K562 (cell line): ENCODE data around the gene NR1H2. TPM values are rescaled to one million over a fixed set of nuclear protein-coding genes. Genes with fewer than 3 reads are reported as not detected.

Experiments
- E4F1 ChIP-seq: fragments of 250-450 bp; sonication (Bioruptor Pico); IDR thresholded peaks from 2 replicates; pipeline ENCODE4 v1.5.0; 2021; ENCODE audit warnings: mild to moderate bottlenecking, borderline replicate concordance
- ZC3H8 ChIP-seq: fragments of 450-650 bp; IDR thresholded peaks from 2 replicates; pipeline ENCODE4 v1.6.1; 2017
- polyA plus RNA-seq, 8 experiments: library from polyadenylated mRNA; depleted of rRNA in 4 of 8; stranded (reverse) in 5 of 8; unstranded in 3 of 8; fragments of >200 nt; fragmentation: Nextera tagmentation in 2 of 8; fragmentation: Illumina TruSeq in 1 of 8; extraction: Ambion mirVana in 2 of 8; extraction: Trizol in 1 of 8; gene quantifications; 2 replicates each; pipeline versions ENCODE4 v1.2.1 to v1.2.3, GENCODE V29; 2011 to 2014; ENCODE audit warnings: inconsistent platforms in 1 of 8, missing spikeins in 1 of 8
- total RNA-seq, 7 experiments: library from RNA; depleted of rRNA in 6 of 7; stranded (reverse); fragments of >200 nt in 6 of 7; fragmentation: Illumina TruSeq in 2 of 7; extraction: Trizol in 2 of 7; gene quantifications; 2 replicates each; pipeline versions ENCODE4 v1.2.1 to v1.2.3, GENCODE V29; 2011 to 2021; ENCODE audit warnings: low replicate concordance in 1 of 7
- TF ChIP-seq, protein P1 (sequence below), 2 experiments: fragments of 450-650 bp; formaldehyde crosslinking in 1 of 2; IDR thresholded peaks; 2 replicates each; pipeline versions ENCODE4 v1.4.0 to v1.6.1; 2014 to 2020; ENCODE audit warnings: mild to moderate bottlenecking in 2 of 2, borderline replicate concordance in 1 of 2, low read depth in 1 of 2

NR1H2 gene
- total and polyA plus RNA-seq, 9 of the 15 experiments (the other 6 are each of a cell fraction or from before 2014, with no cell fraction given) = 0.11 to 73.8 (median 24.0) TPM

DNA sequence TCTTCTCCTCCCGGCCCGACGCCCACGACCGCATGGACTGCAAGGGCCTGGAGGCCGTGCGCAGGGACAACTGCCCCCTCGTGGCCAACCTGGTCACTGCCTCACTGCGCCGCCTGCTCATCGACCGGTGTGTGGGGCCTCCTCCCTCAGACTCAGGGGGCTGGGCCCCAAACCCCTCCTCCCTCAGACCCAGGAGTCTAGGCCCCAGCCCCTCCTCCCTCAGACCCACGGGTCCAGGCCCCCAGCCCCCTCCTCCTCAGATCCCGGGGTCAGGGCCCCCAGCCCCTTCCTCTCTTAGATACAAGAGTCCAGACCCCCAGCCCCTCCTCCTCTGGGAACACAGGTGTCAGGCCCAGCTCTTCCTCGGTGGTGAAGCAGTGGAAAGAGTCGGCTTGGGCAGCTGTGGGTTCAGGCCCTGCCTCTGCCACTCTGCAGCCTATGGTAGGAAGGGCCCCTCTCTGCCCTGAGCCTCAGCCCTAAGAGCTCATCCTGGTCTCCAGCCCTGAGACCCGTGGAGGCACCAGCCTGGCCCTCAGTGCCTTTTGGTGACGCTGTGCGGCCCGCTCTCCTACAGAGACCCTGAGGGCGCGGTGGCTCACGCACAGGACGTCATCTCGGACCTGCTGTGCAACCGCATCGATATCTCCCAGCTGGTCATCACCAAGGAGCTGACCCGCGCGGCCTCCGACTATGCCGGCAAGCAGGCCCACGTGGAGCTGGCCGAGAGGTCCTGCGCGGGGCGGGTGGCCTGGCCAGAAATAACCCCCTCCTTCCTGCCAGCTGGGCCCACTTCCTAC is 38.8 kb downstream of the NR1H2 start (continued):
- TF ChIP-seq E4F1 (no peak), ZC3H8 (no peak)
- TF ChIP-seq, protein P1, sequence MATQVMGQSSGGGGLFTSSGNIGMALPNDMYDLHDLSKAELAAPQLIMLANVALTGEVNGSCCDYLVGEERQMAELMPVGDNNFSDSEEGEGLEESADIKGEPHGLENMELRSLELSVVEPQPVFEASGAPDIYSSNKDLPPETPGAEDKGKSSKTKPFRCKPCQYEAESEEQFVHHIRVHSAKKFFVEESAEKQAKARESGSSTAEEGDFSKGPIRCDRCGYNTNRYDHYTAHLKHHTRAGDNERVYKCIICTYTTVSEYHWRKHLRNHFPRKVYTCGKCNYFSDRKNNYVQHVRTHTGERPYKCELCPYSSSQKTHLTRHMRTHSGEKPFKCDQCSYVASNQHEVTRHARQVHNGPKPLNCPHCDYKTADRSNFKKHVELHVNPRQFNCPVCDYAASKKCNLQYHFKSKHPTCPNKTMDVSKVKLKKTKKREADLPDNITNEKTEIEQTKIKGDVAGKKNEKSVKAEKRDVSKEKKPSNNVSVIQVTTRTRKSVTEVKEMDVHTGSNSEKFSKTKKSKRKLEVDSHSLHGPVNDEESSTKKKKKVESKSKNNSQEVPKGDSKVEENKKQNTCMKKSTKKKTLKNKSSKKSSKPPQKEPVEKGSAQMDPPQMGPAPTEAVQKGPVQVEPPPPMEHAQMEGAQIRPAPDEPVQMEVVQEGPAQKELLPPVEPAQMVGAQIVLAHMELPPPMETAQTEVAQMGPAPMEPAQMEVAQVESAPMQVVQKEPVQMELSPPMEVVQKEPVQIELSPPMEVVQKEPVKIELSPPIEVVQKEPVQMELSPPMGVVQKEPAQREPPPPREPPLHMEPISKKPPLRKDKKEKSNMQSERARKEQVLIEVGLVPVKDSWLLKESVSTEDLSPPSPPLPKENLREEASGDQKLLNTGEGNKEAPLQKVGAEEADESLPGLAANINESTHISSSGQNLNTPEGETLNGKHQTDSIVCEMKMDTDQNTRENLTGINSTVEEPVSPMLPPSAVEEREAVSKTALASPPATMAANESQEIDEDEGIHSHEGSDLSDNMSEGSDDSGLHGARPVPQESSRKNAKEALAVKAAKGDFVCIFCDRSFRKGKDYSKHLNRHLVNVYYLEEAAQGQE (IDR thresholded peaks at IDR 0.05; ENCODE audit: borderline replicate concordance) = peak; percentile 79; the same call in 1 of the 2 replicates
- TF ChIP-seq, protein P1 (CRISPR knock-in tag; IDR thresholded peaks at IDR 0.05; ENCODE audit: low read depth) = no peak
